ENCODE results near the gene SAMD1.
A peak's percentile ranks its signal among the peaks of the same experiment; 100 is the strongest.

Gene SAMD1

DNA sequence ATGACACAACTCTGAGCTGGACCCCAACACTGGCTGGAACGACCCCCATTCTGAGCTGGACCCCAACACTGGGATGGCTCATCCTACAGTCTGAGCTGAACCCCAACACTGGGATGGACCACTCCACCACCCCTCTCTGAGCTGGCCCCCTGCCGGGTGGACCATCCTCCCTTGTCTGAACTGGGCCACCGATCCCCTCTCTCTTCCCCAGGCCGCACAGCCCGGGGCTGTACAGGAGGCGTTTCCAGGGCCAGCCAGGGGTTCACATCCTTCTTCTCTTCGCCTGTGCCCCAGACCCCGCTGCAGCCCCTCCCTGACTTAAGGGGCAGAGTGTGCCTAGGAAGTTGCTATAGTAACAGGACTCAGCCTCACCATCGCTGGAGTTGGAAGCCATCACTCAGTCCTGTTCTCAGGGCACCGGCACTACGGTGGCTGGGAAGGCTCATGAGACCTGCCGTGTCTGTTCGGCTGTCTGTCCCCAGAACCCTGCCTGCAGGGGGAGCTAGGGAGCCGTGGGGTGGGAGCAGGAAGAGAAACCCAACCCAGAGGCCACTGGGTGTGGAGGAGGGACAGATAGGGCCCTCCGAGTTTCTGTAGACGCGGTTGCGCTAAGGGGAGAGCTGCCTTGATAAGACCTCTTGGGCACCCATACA is 23.3 kb upstream of the SAMD1 start:
- DNase-seq (ENCODE audit: low read depth in 3 of 3): peak; percentile 36 to 55 (median 48)

DNA sequence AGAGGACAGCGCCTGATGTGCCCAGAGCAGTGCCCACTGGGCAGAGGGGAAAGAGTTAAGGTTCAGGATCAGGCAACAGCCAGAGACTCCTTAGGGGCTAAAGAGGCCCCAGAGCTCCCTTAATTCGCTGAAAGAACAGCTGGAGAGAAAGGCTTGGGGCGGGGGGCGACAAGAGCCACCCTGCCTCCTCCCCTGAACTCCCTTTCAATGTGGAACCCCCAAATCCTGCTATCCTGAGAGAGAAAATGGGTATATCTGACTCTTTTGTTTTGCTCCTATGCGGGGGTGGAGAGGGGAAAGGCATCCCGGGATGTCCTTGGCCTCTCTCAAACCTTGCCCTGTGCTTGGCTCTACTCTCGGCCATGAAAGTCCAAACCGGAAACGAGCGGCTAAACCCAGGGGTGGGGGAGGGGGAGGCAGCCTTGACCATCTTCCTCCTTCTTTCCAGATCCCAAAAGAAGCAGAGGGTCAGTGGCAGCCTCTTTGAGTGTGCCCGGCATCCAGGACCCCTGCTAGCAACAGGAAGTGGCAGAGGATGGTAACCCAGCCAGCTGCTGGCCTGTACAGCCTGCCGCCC is 22.3 kb upstream of the SAMD1 start:
- no peak for DNase-seq (ENCODE audit: low read depth in 3 of 3)

DNA sequence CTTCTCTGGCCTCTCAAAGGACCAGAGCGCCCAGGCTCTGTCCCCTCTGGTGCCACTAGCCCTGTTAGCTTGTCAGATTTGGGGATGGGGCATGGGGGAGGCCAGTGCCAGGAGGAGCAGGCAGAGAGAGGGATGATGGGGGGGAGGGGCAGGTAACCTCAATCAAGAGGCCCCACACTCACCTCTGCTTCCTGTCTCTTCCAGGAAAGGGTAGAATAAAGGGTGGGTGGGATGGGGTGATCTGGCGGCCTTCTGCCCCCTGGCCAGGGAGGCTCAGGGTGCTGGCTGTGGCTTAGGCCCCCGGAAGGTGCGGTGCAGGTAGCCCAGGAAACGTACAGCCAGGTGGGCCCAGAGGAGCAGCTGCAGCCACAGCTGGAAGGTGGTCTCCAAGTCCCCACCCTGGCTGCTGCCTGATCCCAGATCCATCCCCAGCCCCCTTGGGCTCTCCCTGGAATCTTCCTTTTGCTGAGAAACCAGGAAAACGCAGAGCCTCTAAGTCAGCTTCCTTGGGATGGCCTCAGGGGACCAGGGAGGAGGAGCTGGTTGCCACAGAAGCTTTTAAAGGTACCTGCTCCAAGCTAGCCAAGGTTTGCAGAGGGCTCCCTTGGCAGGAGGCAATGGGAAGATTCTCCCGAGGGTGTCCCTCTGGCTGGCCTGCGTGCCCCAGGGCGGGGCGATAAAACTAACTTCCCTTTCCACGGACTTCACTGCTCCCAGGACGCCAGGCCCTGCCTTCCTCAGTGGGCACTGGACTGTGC is 21.7 kb upstream of the SAMD1 start:
- DNase-seq (ENCODE audit: low read depth in 3 of 3): no peak

DNA sequence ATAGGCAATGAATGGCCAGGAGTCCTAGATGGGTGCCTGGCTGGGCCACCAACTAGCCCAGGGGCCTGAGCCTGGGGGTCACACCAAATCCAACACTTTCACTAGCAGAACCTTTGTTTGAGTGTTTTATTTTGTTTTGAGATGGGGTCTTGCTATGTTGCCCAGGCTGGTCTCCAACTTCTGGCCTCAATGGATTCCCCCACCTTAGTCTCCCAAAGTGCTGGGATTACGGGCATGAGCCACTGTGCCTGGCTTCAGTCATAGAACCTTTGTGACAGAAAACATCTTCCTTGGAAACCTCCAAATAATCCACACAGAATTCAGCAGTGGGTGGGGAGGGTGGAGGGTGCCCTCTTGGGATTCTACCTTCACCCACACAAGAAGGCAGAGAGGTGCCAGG is 20.9 kb upstream of the SAMD1 start:
- no peak for DNase-seq (ENCODE audit: low read depth in 3 of 3)

DNA sequence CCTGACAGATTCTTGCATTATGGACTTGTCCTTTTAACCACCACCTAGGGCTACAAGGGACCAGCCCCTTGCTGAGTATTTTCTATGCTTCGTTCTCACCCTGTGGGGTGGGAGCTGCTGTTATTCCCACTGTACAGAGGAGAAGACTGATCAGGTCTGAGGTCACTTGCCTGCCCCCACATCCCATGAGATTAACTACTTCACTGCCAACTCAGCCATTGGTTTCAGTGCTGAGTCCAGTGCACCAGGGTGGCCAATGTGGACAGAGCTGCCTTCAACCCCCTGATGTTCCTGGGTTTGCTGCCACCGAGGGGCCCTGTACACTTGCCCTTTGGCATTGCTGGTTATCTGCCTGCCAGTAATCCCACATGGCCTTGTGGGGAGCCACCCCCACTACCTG is 20.1 kb upstream of the SAMD1 start:
- DNase-seq (ENCODE audit: low read depth in 3 of 3): no peak

DNA sequence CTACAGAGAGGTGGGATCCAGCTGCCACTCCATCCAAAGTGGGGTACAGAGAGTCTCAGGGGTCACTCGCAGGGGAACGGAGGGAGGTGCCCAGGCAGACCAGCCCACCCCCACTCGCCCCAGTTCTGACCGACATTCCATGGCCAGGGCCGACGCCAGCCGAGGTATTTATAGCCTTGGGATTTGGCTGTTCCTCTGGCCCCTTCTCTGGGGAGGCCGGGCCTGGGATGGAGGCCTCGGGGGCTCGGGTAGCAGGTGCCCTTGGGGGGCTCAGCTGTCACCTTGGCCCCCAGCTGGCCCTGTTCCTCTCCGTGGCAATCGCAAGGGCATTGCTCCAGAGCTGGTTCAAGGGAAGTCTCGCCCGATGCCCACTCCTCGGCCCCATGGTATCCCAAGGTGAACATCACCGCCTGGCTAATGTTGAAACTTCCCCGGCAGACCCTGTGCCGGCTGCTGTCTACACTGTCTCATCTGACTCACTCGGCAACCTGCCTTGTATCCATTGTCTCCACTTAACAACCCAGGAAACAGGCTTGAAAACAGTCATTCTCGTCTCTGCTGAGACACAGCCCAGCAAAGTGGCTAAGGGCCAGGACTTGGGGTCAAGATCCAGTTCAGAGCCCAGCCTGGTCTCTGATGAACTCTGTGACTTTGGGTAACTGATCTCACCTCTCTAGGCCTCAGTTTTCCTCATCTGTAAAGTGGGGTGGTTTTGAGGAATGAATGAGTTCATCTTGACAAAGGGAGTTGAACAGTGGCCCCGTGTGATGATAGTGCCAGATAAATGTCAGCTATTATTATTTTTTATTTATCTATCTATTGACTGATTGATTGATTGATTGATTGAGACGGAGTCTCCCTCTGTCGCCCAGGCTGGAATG is 17.3 kb upstream of the SAMD1 start:
- DNase-seq (ENCODE audit: low read depth in 3 of 3): no peak

DNA sequence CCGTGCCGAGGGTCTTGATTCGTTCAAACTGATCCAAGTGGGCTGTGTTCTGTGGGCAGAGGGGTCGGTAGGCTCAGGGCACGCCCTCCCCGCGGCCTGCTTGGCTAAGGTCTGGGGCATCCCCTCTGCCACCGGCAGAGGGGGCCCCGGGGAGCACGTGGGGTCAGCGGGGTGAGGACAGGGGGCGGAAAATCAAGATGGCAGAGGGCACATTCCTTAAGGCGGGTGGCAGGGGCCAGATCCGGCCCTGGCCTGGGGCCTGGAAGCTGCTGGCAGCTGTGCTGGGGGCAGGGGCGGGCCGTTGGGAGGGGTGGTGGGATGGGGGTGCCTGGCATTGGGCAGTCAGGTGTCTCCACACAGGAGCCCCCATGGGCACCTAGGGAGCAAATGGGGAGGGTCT is 16.3 kb upstream of the SAMD1 start:
- DNase-seq (ENCODE audit: low read depth in 3 of 3): no peak

DNA sequence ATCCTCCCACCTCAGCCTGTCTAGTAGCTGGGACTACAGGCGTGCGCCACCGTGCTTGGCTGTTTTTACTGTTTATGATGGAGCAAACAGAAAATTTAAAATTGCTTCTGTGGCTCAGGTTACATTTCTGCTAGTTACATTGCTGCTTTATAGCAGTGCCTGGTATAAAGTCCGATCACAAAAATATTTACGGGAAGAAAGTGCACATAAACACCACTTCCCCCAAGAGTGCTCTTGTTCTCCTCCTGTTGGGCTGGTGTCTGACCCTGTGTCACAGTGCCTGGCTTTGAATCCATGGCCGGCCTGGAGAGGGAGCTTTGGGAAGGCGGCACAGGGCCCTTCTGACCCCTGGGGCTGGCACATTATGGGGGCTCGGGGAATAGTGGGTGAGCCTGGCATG is 15.1 kb upstream of the SAMD1 start:
- no peak for DNase-seq (ENCODE audit: low read depth in 3 of 3)

DNA sequence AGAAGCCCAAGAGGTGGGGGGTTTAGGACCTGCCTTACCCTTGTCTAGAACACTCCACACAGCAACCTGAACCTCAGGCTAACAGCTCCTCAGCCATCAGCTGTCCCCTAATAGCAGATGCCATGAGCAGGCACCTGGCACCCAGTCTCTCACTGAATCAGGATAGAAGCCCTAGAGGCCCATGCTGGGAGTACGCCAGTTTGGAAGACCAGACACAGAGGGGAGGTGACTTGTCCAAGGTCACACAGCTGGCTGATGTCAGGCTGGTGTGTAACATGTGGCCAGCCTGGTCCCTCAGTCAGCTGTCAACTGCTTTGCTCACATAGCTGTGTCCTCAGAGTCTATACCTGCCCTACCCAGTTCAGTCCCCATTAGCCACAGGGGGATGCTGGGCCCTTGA is 12.8 kb upstream of the SAMD1 start:
- no peak for DNase-seq (ENCODE audit: low read depth in 3 of 3)

DNA sequence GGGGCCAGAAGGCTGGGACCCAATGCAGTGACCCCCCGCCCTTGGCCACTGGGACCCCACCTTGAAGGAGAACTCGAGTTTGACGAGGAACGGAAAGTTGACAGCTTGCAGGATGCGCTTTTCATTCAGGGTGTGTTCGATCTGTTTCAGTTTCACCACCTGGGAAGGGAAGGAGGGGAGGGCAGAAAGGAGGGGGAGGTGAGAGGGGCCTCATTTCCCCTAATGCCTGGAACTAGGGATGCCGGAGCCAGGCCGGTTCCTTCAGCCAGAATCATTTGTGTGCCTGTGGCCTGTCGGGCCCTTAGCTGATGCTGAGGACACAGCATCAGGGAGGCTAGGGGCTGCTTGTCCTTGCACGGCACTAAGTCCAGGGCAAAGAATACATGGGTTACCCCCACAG is 12.2 kb upstream of the SAMD1 start:
- no peak for DNase-seq (ENCODE audit: low read depth in 3 of 3)

DNA sequence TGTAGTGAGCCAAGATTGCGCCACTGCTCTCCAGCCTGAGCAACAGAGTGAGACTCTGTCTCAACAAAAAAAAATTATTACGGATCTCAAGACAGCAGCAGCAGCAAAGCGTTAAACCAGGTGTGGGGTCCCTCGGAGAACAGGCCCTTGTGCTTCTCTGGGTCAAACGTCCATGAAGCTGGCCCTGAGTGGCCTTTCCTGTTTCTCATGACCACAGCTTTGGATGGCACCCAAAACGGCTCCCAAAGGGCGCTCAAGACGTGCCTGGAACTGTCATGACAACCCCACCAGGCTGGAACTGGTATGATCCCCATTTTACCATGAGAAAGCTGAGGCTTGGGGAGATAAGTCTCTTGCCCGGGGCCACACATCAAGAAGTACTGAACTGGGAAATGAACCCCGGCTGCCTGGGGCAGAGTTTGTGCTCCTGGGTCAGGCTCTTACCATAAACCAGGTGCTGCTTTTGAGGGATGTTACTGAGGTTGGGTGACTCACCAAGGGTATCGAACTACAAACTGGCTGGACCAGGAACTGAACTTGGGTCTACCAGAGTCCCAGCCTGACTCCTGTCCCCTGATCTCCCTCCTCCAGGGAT is 11.6 kb upstream of the SAMD1 start:
- DNase-seq (ENCODE audit: low read depth in 3 of 3): no peak

DNA sequence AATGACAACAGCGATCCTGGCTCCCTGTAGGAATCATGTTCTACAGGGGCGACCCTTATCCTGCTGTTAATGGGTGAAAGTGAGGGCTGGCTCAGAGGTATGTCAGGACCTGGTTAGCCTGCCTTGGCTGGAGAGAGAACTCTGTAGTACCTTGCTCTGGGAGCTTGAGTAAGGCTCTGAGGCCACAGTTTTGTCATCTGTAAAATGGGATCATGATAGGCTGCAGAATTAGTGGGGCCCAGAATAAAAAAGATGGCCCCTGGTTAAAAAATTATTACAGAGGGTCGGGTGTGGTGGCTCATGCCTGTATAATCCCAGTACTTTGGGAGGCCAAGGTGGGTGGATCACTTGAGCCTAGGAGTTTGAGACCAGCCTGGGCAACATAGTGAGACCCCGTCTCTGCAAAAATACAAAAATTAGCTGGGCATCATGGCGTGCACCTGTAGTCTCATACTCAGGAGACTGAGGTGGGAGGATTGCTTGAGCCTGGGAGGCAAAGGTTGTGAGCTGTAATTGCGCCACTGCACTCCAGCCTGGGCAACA is 10.5 kb upstream of the SAMD1 start:
- no peak for DNase-seq (ENCODE audit: low read depth in 3 of 3)

DNA sequence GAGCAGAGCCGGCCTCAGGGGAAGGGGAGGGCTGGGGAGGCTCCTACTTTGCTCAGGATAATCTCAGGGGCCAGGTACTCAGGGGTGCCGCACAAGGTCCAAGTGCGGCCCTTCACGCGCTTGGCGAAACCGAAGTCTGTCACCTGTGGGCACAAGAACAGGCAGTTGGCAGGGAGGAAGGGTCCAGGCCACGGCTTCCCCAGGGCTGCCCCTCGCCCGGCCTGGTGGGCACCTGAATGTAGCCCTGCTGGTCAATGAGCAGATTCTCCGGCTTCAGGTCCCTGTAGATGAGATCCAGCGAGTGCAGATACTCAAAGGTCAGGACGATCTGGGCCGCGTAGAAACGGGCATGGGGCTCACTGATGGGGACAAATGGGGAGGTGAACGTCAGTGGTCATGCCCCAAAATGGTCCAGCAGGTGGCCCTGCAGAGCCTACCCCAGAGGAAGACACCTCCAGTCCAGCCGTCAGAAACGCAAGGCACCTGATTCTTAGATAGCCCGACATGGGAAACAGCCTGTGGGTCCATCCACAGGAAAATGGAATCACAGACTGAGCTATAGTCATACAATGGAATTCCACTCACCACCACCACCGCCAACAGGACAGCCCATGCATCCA is 7.1 kb upstream of the SAMD1 start:
- no peak for DNase-seq (ENCODE audit: low read depth in 3 of 3)

DNA sequence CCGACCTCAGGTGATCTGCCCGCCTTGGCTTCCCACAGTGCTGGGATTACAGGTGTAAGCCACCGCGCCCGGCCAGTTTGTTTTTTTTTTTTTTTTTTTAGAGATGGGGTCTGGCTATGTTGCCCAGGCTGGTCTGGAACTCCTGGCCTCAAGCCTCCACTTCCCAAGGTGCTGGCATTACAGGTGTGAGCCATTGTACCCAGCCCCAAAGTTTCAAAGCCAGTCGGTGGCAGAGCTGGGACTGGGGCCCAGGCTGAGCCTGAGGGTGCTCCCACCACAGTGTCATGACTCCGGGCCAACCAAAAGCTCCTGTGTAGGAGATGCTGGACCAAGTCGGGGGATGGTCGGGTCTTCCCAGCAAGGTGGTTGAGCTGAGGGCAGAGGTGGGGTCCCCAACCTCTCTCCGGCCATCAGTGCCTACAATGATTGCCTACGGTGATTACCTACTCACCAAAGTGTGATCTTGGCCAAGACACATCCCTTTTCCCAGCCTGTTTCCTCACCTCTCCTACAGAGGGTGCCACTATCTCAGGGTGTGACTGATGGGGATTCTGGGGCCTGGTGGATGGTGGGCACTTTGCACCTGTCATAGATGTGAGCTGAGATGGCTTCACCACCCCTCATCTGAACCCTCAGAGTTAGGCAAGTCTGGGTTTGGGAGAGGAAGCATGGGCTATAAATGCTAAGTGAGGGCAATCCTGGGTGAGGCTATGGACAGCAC is 5.9 kb upstream of the SAMD1 start:
- no peak for DNase-seq (ENCODE audit: low read depth in 3 of 3)

DNA sequence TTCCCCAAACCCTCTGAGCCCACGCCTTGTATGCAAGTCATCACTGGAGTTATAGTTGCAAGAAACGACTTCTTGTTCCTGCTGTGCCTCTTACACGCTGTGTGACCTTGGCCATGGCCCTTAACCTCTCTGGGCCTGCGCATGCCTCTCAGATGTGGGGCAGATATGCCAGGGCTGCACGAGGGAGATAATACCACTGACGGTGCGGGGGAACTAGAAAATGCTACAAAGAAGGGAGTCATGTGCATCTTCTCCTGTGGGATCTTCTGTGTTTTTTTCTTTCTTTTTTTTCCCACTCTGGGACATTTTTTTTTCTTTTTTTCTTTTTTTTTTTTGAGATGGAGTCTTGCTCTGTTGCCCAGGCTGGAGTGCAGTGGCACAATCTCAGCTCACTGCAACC is 4.3 kb upstream of the SAMD1 start:
- DNase-seq (ENCODE audit: low read depth in 3 of 3): no peak

DNA sequence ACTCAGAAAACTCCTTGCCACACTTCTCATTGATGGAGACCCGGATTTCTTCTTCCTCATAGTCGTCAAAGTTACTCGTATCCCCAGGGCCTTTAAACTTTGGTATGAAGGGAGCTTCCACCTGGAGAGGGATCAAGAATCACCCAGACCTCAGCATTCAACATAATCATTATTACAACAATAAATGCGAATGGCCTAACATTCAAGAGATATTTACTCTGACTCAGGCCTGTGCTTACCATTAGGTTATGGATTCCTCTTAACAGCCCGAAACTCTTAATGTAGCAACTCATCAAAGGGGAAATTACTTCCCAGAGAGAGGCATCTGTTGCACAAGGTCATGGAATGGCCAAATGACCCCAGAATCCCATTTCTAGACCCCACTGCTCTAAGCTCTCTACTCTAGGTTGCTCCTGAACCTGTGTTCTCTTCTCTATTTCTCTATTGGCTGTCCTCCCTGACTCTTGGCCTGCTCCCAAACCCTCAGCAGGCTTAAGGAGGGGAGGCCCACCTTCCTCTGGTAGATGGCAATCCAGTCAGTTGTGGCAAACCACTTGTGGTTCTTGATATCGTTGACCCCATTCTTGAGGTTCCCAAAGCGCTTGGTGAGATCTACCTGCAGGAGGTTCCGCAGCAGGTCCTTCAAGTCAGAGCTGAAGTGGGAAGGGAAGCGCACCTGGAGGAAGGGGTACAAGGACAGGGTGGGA is 2.7 kb upstream of the SAMD1 start:
- no peak for DNase-seq (ENCODE audit: low read depth in 3 of 3)

DNA sequence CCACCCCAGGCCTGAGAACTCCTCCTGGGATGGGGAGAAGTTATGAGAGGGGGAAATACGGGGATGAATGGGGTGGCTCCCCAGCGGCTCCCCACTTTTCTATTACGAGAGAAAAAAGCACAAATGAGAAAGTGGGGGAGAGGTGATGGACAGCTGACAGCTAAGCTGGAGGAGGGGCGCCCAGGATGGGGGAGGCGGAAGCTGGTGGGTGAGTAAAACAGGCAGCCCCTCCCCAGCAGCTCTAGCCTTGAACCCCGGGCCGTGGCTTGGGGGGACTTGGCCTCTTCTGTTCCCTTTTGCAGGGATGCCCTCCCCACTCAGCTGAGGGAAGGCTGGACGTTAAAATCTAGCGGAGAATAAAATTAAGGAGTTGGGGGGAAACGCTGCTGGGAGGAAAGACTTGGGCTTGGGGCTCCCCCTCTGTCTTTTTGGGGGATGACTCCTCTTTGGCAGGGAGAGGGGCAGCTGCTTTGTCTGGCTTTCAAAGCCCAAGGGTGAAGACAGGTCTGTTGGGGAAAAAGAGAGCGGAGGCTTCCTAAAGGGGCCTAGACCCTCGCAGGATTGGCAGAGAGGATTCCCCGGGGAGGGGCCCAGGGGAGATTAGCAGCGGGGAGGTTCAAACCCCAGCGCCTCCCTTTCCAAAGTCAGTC is 1.4 kb upstream of the SAMD1 start:
- no peak for DNase-seq (ENCODE audit: low read depth in 3 of 3)

DNA sequence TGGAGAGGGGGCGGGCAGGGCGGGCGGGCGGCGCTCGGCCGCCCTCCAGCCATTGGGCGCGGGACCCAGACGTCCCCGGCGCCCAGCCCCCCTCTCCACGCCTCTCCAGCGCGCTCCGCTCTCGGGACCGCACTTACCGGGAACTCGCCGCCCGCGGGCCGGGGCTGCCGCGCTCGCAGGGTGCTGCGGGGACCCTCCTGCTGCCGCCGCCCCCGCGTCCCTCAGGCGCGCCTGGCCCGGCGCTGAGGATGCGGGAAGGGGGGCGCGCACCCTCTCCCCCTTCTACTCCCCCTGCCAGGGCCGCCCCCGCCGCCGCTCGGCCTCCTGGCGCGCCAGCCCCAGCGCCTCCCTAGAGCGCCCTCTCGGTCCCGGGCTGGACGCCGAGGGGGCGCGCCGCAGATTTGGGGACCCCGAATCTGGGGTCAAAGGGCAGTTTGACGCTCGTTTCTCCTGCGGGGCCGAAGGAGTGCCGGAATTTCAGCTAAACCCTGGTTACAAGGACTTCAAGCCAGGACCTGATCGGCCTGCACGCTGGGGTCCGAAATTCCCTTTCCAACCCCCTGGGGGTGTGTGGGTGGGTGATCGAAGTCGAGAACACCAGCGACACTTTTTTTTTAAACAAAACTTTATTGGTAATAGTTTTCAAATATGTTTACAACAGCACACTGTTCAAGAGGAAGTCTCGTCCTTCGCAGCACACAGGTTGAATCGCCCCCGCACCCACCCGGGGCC is 696 bp upstream of the SAMD1 start:
- DNase-seq (ENCODE audit: low read depth in 3 of 3): peak; percentile 48 to 78 (median 53)
